ENCODE data around the gene LRCH3.
A peak's percentile ranks its signal among the peaks of the same experiment; 100 is the strongest.

The LRCH3 gene

DNA sequence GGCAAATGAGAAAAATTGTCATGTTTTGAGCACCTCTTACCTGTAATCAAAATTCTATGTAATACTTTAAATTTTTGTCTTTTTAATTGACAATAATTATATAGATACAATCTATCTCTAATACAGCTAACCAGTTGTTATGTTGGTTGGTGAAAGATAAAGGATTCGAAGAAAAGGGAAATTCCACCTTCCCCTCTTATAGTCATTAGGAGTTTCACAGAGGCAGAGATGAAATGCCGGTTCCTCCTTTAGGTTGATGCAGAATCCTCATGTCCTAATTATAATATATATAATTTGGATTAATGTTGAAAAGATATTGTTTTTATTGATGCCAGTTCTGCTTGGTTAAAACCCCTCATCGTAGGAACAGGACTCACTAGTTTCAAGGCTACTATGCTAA is 67.1 kb downstream of the LRCH3 start:
- DNase-seq (ENCODE audit: low read depth) = no peak
- TF ChIP-seq, protein P1, sequence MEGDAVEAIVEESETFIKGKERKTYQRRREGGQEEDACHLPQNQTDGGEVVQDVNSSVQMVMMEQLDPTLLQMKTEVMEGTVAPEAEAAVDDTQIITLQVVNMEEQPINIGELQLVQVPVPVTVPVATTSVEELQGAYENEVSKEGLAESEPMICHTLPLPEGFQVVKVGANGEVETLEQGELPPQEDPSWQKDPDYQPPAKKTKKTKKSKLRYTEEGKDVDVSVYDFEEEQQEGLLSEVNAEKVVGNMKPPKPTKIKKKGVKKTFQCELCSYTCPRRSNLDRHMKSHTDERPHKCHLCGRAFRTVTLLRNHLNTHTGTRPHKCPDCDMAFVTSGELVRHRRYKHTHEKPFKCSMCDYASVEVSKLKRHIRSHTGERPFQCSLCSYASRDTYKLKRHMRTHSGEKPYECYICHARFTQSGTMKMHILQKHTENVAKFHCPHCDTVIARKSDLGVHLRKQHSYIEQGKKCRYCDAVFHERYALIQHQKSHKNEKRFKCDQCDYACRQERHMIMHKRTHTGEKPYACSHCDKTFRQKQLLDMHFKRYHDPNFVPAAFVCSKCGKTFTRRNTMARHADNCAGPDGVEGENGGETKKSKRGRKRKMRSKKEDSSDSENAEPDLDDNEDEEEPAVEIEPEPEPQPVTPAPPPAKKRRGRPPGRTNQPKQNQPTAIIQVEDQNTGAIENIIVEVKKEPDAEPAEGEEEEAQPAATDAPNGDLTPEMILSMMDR (conservative IDR thresholded peaks at IDR 0.05; ENCODE audit: control insufficient read depth, insufficient read depth, low read depth, low read length) = no peak

DNA sequence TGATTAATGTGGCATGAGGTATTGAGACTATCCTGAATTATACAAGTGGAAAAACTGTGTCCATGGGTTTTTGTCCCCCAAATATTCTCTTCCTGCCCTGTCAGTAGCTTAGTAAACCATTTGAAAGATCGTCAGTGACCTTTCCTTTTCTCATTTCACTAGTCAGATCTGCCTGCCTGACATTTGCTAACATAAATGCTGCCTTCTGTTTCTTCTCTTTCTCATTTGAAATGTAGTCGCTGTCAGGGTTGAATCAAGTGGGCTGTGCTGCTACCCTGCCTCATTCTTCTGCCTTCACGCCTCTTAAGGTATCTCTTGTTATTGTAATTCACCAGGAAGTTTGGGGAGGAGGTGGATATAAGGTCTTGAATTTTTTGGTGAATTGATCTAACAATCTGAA is 67.5 kb downstream of the LRCH3 start:
- no peak overlapping the region for H3K4me3 ChIP-seq (ENCODE audit: control insufficient read depth, low read depth, low read length)
- TF ChIP-seq, protein P1 (conservative IDR thresholded peaks at IDR 0.05; ENCODE audit: control insufficient read depth, insufficient read depth, low read depth, low read length) = no peak
- no peak for DNase-seq (ENCODE audit: low read depth)

More for the DNA sequence above, 67.1 kb downstream of the LRCH3 start:
- H3K4me3 ChIP-seq (ENCODE audit: control insufficient read depth, low read depth, low read length) = no peak overlapping the region

DNA sequence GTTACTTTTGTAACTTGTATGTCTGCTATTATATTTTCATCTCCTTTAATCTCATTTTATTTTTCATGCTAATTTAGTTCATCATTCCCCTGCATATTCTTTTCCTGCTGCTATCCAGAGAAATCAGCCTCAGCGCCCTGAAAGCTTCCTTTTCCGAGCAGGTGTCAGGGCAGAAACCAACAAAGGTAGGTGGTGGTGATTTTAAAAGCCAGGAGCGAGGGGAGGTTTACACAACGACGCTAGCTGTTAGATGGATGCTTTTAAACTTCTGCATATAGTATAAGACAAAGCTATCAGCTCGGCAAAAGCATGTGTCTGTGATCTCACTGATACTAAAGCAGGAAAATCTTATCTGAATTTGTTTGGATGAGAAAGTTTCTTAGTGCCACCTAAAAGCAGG is 75.0 kb downstream of the LRCH3 start:
- TF ChIP-seq, protein P1 (conservative IDR thresholded peaks at IDR 0.05; ENCODE audit: control insufficient read depth, insufficient read depth, low read depth, low read length) = no peak
- no peak overlapping the region for H3K4me3 ChIP-seq (ENCODE audit: control insufficient read depth, low read depth, low read length)
- DNase-seq (ENCODE audit: low read depth) = no peak

GRCh38 chr3:197873329-197873728 is 82.3 kb downstream of the LRCH3 start:
- H3K4me3 ChIP-seq (ENCODE audit: control insufficient read depth, low read depth, low read length) = no peak overlapping the region
- TF ChIP-seq, protein P1 (conservative IDR thresholded peaks at IDR 0.05; ENCODE audit: control insufficient read depth, insufficient read depth, low read depth, low read length) = no peak
- no peak for DNase-seq (ENCODE audit: low read depth)

DNA sequence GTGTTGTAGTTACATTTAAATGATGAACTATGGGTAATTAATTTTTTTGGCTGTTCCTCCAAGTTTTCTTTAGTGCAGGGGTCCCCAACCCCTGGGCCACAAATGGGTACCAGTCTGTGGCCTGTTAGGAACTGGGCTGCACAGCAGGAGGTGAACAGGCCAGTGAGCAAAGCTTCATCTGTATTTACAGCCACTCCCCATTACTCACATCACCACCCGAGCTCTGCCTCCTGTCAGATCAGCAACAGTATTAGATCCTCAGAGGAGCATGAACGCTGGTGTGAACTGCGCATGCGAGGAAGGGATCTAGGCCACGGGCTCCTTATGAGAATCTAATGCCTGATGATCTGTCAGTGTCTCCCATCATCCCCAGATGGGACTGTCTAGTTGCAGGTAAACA is 83.0 kb downstream of the LRCH3 start:
- peak; percentile 6 for DNase-seq (ENCODE audit: low read depth)
- TF ChIP-seq, protein P1 (conservative IDR thresholded peaks at IDR 0.05; ENCODE audit: control insufficient read depth, insufficient read depth, low read depth, low read length) = no peak
- no peak overlapping the region for H3K4me3 ChIP-seq (ENCODE audit: control insufficient read depth, low read depth, low read length)

DNA sequence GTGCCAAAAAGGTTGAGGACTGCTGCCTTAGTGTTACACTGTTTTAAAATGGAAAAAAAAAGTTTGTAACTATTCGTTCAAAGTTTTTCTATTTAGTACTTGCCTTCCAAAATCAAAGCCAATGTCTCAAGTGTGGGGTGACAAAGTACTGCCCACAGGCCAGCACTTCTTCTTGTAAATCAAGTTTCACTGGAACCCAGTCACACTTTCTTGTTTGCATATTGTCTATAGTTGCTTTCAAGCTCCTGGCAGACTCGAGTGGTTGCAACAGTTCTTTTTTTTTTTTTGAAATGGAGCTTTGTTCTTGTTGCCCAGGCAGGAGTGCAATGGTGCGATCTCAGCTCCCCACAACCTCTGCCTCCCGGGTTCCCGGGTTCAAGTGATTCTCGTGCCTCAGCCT is 83.6 kb downstream of the LRCH3 start:
- H3K4me3 ChIP-seq (ENCODE audit: control insufficient read depth, low read depth, low read length) = no peak overlapping the region
- no peak for DNase-seq (ENCODE audit: low read depth)
- TF ChIP-seq, protein P1 (conservative IDR thresholded peaks at IDR 0.05; ENCODE audit: control insufficient read depth, insufficient read depth, low read depth, low read length) = no peak

GRCh38 chr3:197877902-197878301 is 86.8 kb downstream of the LRCH3 start:
- TF ChIP-seq, protein P1 (conservative IDR thresholded peaks at IDR 0.05; ENCODE audit: control insufficient read depth, insufficient read depth, low read depth, low read length) = no peak
- no peak for DNase-seq (ENCODE audit: low read depth)
- H3K4me3 ChIP-seq (ENCODE audit: control insufficient read depth, low read depth, low read length) = no peak overlapping the region

Data from fibroblast of mammary gland (primary cell).